Spleen (tissue), 11 donors: Measurements from ENCODE around the gene MAGI2. TPM values are rescaled to one million over a fixed set of nuclear protein-coding genes. Genes with fewer than 3 reads are reported as not detected.

ENCODE experiments used
- DNase-seq: peaks from one replicate; pipeline ENCODE4 v3.0.0-alpha.2; 2020
- H3K27ac ChIP-seq, 8 donors: fragments of 200-600 bp; sonication (generic) in 7 of 8; 1 replicate in 4 of 8; 2 replicates in 4 of 8; pipeline versions ENCODE4 v1.5.0 to v1.8.0; 2016 to 2021; ENCODE audit warnings: inconsistent platforms in 4 of 8, mild to moderate bottlenecking in 4 of 8, moderate library complexity in 1 of 8
- H3K27me3 ChIP-seq, 7 donors: fragments of 200-600 bp; sonication (generic) in 6 of 7; replicated peaks in 1 of 7; 1 replicate in 4 of 7; 2 replicates in 3 of 7; pipeline versions ENCODE4 v1.5.0 to v1.8.0; 2016 to 2021; ENCODE audit warnings: inconsistent platforms in 3 of 7, mild to moderate bottlenecking in 1 of 7
- H3K36me3 ChIP-seq, 6 donors: fragments of 200-600 bp; sonication (generic) in 5 of 6; 1 replicate in 4 of 6; 2 replicates in 2 of 6; pipeline versions ENCODE4 v1.5.0 to v1.8.0; 2016 to 2021; ENCODE audit warnings: inconsistent platforms in 2 of 6
- H3K4me1 ChIP-seq, 6 donors: fragments of 200-600 bp; sonication (generic) in 5 of 6; 1 replicate in 3 of 6; 2 replicates in 3 of 6; pipeline versions ENCODE4 v1.5.0 to v1.8.0; 2016 to 2021; ENCODE audit warnings: inconsistent platforms in 3 of 6
- H3K4me3 ChIP-seq, 8 donors: fragments of 200-600 bp; sonication (generic) in 7 of 8; 1 replicate in 4 of 8; 2 replicates in 4 of 8; pipeline versions ENCODE4 v1.5.0 to v1.8.0; 2016 to 2021; ENCODE audit warnings: inconsistent platforms in 4 of 8, mild to moderate bottlenecking in 4 of 8, moderate library complexity in 2 of 8
- H3K9me3 ChIP-seq, 8 donors: fragments of 200-600 bp; sonication (generic) in 7 of 8; 1 replicate in 4 of 8; 2 replicates in 4 of 8; pipeline versions ENCODE4 v1.5.0 to v1.8.0; 2016 to 2021; ENCODE audit warnings: inconsistent platforms in 4 of 8
- POLR2A ChIP-seq, 3 donors: fragments of 450-650 bp; IDR thresholded peaks; one replicate each; pipeline ENCODE4 v1.5.1; 2017; ENCODE audit warnings: antibody characterized with exemption in 3 of 3, mild to moderate bottlenecking in 1 of 3
- POLR2AphosphoS5 ChIP-seq, 3 donors: sonication (generic); formaldehyde crosslinking; IDR thresholded peaks; one replicate each; pipeline ENCODE4 v1.5.1; 2017; ENCODE audit warnings: antibody characterized with exemption in 3 of 3
- WGBS, 5 donors: extraction: QIAGEN DNeasy Blood & Tissue Kit in 3 of 5; methylation state at CpG; one replicate each; pipeline versions ENCODE4 v1.1.5 to v1.1.7; 2013 to 2018; 5-methylcytosine and 5-hydroxymethylcytosine counted together
- intact Hi-C: fragments of 100-400 bp; cut with DNase I; formaldehyde crosslinking; loops from one replicate; pipeline ENCODE4 v1.15.0; 2023; ENCODE audit warnings: low total_unique reads
- polyA plus RNA-seq, 3 donors: library from polyadenylated mRNA; stranded (reverse); fragments of 200-250 nt; gene quantifications; one replicate each; pipeline ENCODE4 v1.2.1, GENCODE V29; 2013
- small RNA-seq, 4 donors: library from RNA; depleted of rRNA; stranded (forward); fragments of <200 nt; gene quantifications; one replicate each; pipeline ENCODE3, GENCODE V24; 2016
- total RNA-seq, 7 donors: library from RNA; depleted of rRNA in 3 of 7; stranded (reverse); fragments of >200 nt in 3 of 7; fragmentation: NEBNext Ultra II Directional in 4 of 7; extraction: Animal tissue kit (Norgen Biotek cat#: 25700) in 4 of 7; gene quantifications; one replicate each; pipeline versions ENCODE4 v1.1.0 to v1.2.1, GENCODE V29; 2016 to 2021
- TF ChIP-seq, protein P1 (sequence below), 11 experiments: fragments of 200-600 bp in 7 of 11; fragments of 450-650 bp in 4 of 11; sonication (generic) in 4 of 11; IDR thresholded peaks in 8 of 11; conservative IDR thresholded peaks in 3 of 11; 1 replicate in 7 of 11; 2 replicates in 4 of 11; pipeline versions ENCODE4 v1.4.0 to v1.8.0; 2016 to 2021; ENCODE audit warnings: antibody characterized with exemption in 11 of 11, inconsistent platforms in 4 of 11, mild to moderate bottlenecking in 1 of 11
- donor health status: healthy with polysubstance abuse.
- donor health status: DM: no; HTN: no; CAD: no; lungs with moderate emphysema.
- donor health status: DM: no; HTN: no; CAD: no.
- donor health status: Bipolar disorder and iron deficiency.
- donor health status: healthy.
- donor health status: DM: no; HTN: no; CAD: no.
- donor health status: DM: yes; HTN: yes; CAD: no.

MAGI2 gene
- total and polyA plus RNA-seq, 10 donors, result 0.74 to 18.1 (median 11.1) TPM

DNA sequence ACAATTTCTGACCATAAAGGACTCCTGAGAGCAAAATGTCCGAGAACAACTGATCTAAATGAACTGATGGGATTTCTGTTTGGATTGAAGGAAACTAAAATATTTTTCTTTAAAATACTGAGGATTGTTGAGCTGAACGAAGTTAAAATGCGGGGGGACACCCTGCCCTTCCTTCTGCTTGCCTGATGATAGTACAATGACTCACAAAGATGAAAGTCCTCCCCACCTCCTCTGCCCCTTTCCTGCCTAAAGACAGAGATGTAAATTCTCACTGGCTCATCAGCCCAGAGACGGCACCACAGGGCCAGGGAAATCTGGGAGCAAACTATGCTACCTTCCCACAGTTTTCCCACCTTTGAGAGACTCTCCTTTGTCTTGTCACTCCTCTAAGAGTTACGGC is 1474.2 kb downstream of the MAGI2 start:
- no peaks in the 10 kb centered on the region for H3K27me3 ChIP-seq
- no peak for DNase-seq
- intact Hi-C loops, result no loop called here
- WGBS, 5 donors, result 73 to 91% (median 84%) methylated on average over 5 of the region's 5 CpGs
- no peaks in the 10 kb centered on the region for H3K9me3 ChIP-seq
- no peak for TF ChIP-seq POLR2A (IDR thresholded peaks at IDR 0.05)
- TF ChIP-seq, protein P1, sequence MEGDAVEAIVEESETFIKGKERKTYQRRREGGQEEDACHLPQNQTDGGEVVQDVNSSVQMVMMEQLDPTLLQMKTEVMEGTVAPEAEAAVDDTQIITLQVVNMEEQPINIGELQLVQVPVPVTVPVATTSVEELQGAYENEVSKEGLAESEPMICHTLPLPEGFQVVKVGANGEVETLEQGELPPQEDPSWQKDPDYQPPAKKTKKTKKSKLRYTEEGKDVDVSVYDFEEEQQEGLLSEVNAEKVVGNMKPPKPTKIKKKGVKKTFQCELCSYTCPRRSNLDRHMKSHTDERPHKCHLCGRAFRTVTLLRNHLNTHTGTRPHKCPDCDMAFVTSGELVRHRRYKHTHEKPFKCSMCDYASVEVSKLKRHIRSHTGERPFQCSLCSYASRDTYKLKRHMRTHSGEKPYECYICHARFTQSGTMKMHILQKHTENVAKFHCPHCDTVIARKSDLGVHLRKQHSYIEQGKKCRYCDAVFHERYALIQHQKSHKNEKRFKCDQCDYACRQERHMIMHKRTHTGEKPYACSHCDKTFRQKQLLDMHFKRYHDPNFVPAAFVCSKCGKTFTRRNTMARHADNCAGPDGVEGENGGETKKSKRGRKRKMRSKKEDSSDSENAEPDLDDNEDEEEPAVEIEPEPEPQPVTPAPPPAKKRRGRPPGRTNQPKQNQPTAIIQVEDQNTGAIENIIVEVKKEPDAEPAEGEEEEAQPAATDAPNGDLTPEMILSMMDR (IDR thresholded peaks at IDR 0.05 in 8 of 11, conservative IDR thresholded peaks at IDR 0.05 in 3 of 11), result no peak
- TF ChIP-seq POLR2AphosphoS5 (IDR thresholded peaks at IDR 0.05), result no peak
- H3K27ac ChIP-seq, result no peak overlapping the region
- no peaks in the 10 kb centered on the region for H3K36me3 ChIP-seq
- no peaks in the 10 kb centered on the region for H3K4me1 ChIP-seq
- H3K4me3 ChIP-seq, result no peak overlapping the region

DNA sequence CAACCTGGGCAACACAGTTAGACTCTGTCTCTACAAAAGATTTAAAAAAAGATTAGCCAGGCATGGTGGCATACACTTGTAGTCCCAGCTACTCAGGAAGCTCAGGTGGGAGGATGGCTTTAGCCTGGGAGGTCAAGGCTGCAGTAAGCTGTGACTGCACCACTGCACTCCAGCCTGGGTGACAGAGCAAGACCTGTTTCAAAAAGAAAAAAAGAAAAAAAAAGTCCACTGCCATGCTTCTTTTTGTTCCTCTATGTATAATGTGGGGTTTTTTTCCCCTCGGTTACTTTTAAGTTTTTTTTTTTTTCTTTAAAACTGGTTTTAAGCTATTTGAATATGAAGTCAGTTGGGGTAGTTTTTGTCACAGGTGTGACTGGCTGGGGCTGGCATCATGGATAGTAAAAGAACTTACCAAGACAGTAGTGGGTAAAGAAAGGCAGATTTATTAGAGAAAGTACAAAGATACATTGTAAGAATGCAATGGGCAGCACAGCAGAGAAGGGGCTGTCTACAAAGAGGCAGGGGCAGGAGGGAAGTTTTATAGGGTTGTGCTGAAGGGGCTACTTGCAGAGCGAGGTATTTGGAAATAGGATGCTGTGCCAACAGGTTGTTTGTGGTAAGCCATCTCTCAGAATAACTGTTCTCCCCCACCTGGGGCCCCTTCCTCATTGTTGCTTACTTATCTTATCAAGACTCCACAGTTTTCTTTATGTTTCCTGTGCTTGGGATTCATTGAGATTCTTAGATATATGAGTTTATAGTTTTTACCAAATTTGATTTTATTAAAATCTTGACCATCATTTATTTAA is 1477.6 kb downstream of the MAGI2 start:
- H3K27me3 ChIP-seq, result no peaks in the 10 kb centered on the region
- 30 to 44% (median 36%) methylated on average over 2 of the region's 2 CpGs for WGBS, 5 donors
- intact Hi-C loops, result no loop called here
- no peaks in the 10 kb centered on the region for H3K4me1 ChIP-seq
- no peaks in the 10 kb centered on the region for H3K9me3 ChIP-seq
- TF ChIP-seq POLR2AphosphoS5 (IDR thresholded peaks at IDR 0.05) (no peak), POLR2A (IDR thresholded peaks at IDR 0.05) (no peak)
- TF ChIP-seq, protein P1 (IDR thresholded peaks at IDR 0.05 in 8 of 11, conservative IDR thresholded peaks at IDR 0.05 in 3 of 11), result no peak
- DNase-seq, result no peak
- no peak overlapping the region for H3K4me3 ChIP-seq
- H3K36me3 ChIP-seq, result no peaks in the 10 kb centered on the region
- H3K27ac ChIP-seq, result no peak overlapping the region

DNA sequence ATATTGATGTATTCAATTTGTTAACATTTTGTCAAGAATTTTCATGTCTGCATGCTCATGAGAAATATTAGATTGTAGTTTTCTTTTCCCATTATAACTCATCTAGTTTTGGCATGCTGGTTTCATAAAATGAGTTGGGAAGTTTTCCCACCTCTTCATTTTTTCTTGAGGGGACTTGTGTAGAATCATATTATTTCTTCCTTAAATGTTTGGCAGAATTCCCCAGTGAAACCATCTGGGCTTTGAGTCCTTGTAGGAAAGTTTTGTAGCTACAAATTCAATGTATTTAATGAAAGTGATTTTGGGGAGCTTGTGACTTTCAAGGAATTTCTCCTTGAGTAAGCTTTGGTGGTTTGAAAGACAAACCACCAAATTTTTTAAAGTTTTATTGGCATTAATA is 1481.7 kb downstream of the MAGI2 start:
- H3K4me1 ChIP-seq, result no peaks in the 10 kb centered on the region
- peaks cover 0 to 2% (median 0%) of the 10 kb centered on the region in 6 donors for H3K36me3 ChIP-seq
- DNase-seq, result no peak
- no peak overlapping the region for H3K4me3 ChIP-seq
- H3K27me3 ChIP-seq, result no peaks in the 10 kb centered on the region
- TF ChIP-seq POLR2AphosphoS5 (IDR thresholded peaks at IDR 0.05) (no peak), POLR2A (IDR thresholded peaks at IDR 0.05) (no peak)
- TF ChIP-seq, protein P1 (IDR thresholded peaks at IDR 0.05 in 8 of 11, conservative IDR thresholded peaks at IDR 0.05 in 3 of 11), result no peak
- intact Hi-C loops, result no loop called here
- no peak overlapping the region for H3K27ac ChIP-seq
- no peaks in the 10 kb centered on the region for H3K9me3 ChIP-seq

DNA sequence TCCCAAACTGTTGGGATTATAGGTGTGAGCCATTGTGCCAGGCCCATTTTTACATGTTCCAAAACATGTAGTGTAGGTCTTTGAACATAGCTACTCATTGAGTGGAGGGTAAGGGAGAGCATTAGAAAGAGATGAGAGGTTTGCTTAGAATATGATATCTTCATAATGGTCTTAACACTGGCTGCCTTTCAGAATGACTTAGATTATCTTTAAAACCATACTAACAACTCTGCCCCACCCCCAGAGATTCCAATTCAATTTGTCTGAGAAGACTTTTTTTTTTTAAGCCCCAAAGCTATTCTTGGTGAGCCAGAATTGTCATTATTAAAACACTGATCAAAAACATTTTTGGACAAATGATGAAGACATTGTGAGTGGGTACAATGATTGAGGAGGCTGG is 1486.0 kb downstream of the MAGI2 start:
- intact Hi-C loops, result no loop called here

More for the DNA sequence above, 1486.0 kb downstream of the MAGI2 start:
- no peak for TF ChIP-seq POLR2AphosphoS5 (IDR thresholded peaks at IDR 0.05)
- TF ChIP-seq, protein P1 (IDR thresholded peaks at IDR 0.05 in 8 of 11, conservative IDR thresholded peaks at IDR 0.05 in 3 of 11), result no peak
- TF ChIP-seq POLR2A (IDR thresholded peaks at IDR 0.05), result no peak
- Histone ChIP-seq H3K27ac (no peak overlapping the region), H3K36me3 (peaks cover 0 to 4% (median 0%) of the 10 kb centered on the region in 6 donors), H3K27me3 (no peaks in the 10 kb centered on the region), H3K4me3 (no peak overlapping the region), H3K4me1 (no peaks in the 10 kb centered on the region), H3K9me3 (no peaks in the 10 kb centered on the region)
- DNase-seq, result no peak

Small RNA genes within 50 kb of the gene (small RNA-seq; reads per million reads assigned to genes)
- gene RNU6-337P, result 0 reads per million in 4 donors
- 0 reads per million in 4 donors for gene RNU6-530P
